ENCODE measurements around the gene IL10RB.

- TF ChIP-seq CTCF (IDR thresholded peaks at IDR 0.05; ENCODE audit: poor library complexity) = no peak
- TF ChIP-seq EZH2 (IDR thresholded peaks at IDR 0.05; ENCODE audit: borderline replicate concordance) = no peak
- no peak for TF ChIP-seq EZH2phosphoT487 (IDR thresholded peaks at IDR 0.05; ENCODE audit: low read depth, severe bottlenecking, unreplicated experiment)
Measured at GRCh38 chr21:33236013-33236686, 30.0 kb upstream of the IL10RB start.

Measured in hepatocyte (in vitro differentiated cells).